Measurements from ENCODE around the gene ANKRD17. TPM values are rescaled to one million over a fixed set of nuclear protein-coding genes. Genes with fewer than 3 reads are reported as not detected.
"Not testable (repeated sequence)": the region's sequence is repeated elsewhere in the genome, so short reads cannot be mapped to it uniquely, and the experiment has no call there.

The ANKRD17 gene
- 10 to 100 TPM; 42.3 to 44.2 TPM for total RNA-seq

GRCh38 chr4:73258686-73259570, at the start of gene ANKRD17:
ANKRD17 (minus strand) TSS chr4:73258798; CDS start chr4:73258668, 130 bp downstream.
- CTCF ChIA-PET, result interaction anchor here (0.9 to 1.4 kb wide), 6 partner anchors 49 to 220 kb away, joined by 3 to 5 read pairs (median 3); no protein-coding TSS in a partner anchor
- intact Hi-C loops (cut with micrococcal nuclease), result loop anchor here (1.0 to 5.0 kb wide), 6 partner anchors 36 to 900 kb away; partner anchors contain the start of genes ADAMTS3, COX18 and MTHFD2L
- peak; percentile 93 for DNase-seq
- Mint-ChIP-seq H3K27me3 (ENCODE audit: low read depth) (no peaks in the 10 kb centered on the region), H3K9me3 (no peaks in the 10 kb centered on the region), H3K4me3 (peak within 1 kb of the TSS; percentile 98), H3K36me3 (ENCODE audit: low read depth) (peaks cover 28% of the 10 kb centered on the region), H3K4me1 (ENCODE audit: low read depth) (peaks cover 50% of the 10 kb centered on the region), H3K27ac (peak within 1 kb of the TSS; percentile 100)

DNA sequence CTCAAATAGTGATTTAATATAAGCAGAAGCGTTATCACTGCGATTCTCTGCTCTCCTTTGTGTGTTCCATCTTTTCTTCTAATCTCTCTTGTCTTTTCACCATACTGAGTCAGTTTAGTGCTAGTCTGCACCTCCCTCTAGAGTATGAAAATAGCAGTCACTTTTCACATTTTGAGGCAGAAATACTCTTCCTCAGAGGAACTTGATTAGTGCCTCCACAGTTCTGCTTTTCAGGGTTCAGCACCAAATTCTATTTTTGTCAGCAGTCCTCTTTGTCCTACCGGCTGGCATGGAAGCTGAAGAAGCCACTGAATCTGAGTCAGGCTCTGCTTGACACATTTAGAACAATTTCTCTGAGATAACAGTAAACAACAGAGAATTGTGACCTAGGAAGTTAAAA, 49.7 kb upstream of the ANKRD17 start:
- intact Hi-C loops (cut with micrococcal nuclease), result loop anchor here (2.0 to 5.0 kb wide), 3 partner anchors 49 to 605 kb away; partner anchors contain the start of gene ANKRD17

DNA sequence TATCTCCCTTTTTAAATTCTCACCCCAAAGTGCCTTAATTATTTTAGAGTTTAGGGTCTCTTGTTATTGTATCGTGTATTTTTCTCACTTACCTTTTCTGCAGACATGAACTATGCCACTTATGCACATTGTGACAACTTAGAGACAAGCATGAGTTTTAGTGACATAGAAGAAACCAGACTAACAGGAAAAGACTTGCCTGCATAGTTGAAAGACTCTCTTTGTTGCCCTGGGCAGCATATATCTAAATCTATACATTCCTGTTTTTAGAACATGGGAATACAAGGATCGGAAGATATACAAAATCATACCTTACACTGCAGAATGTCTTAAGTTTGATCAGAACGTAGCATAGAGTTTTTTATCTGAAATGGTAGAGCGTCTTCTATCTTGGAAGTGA, 45.1 kb upstream of the ANKRD17 start:
- no peak overlapping the region for H3K4me3 Mint-ChIP-seq
- H3K36me3 Mint-ChIP-seq (ENCODE audit: low read depth), result no peaks in the 10 kb centered on the region
- no peaks in the 10 kb centered on the region for H3K4me1 Mint-ChIP-seq (ENCODE audit: low read depth)
- CTCF ChIA-PET, result no interaction called here
- no peak for DNase-seq
- intact Hi-C loops (cut with micrococcal nuclease), result no loop called here
- H3K9me3 Mint-ChIP-seq, result peaks cover 19% of the 10 kb centered on the region
- H3K27me3 Mint-ChIP-seq (ENCODE audit: low read depth), result no peaks in the 10 kb centered on the region
- H3K27ac Mint-ChIP-seq, result no peak overlapping the region

More for the DNA sequence above, 49.7 kb upstream of the ANKRD17 start:
- CTCF ChIA-PET, result interaction anchor here (0.6 to 3.2 kb wide), 6 partner anchors 33 to 454 kb away, joined by 3 to 16 read pairs (median 3); no protein-coding TSS in a partner anchor
- no peaks in the 10 kb centered on the region for H3K36me3 Mint-ChIP-seq (ENCODE audit: low read depth)
- DNase-seq, result no peak
- no peaks in the 10 kb centered on the region for H3K27me3 Mint-ChIP-seq (ENCODE audit: low read depth)
- no peak overlapping the region for H3K27ac Mint-ChIP-seq
- H3K4me1 Mint-ChIP-seq (ENCODE audit: low read depth), result no peaks in the 10 kb centered on the region
- H3K4me3 Mint-ChIP-seq, result no peak overlapping the region
- H3K9me3 Mint-ChIP-seq, result no peaks in the 10 kb centered on the region

GRCh38 chr4:73299548-73300280, 41.1 kb upstream of the ANKRD17 start:
- CTCF ChIA-PET, result interaction anchor here (0.5 to 0.8 kb wide), 3 partner anchors 19 to 146 kb away, joined by 3 read pairs; no protein-coding TSS in a partner anchor
- H3K36me3 Mint-ChIP-seq (ENCODE audit: low read depth), result peaks cover 12% of the 10 kb centered on the region
- no peak overlapping the region for H3K27ac Mint-ChIP-seq
- no peaks in the 10 kb centered on the region for H3K4me1 Mint-ChIP-seq (ENCODE audit: low read depth)
- intact Hi-C loops (cut with micrococcal nuclease), result no loop called here
- no peak overlapping the region for H3K4me3 Mint-ChIP-seq
- DNase-seq, result no peak
- peaks cover 43% of the 10 kb centered on the region for H3K9me3 Mint-ChIP-seq
- H3K27me3 Mint-ChIP-seq (ENCODE audit: low read depth), result no peaks in the 10 kb centered on the region

GRCh38 chr4:73292661-73293060, 34.1 kb upstream of the ANKRD17 start:
- H3K27me3 Mint-ChIP-seq (ENCODE audit: low read depth); H3K4me1 Mint-ChIP-seq (ENCODE audit: low read depth); H3K27ac Mint-ChIP-seq; H3K4me3 Mint-ChIP-seq; DNase-seq; CTCF ChIA-PET; intact Hi-C loops (cut with micrococcal nuclease): not testable (repeated sequence)
- H3K9me3 Mint-ChIP-seq, result peaks cover 46% of the 10 kb centered on the region
- H3K36me3 Mint-ChIP-seq (ENCODE audit: low read depth), result peaks cover 38% of the 10 kb centered on the region

DNA sequence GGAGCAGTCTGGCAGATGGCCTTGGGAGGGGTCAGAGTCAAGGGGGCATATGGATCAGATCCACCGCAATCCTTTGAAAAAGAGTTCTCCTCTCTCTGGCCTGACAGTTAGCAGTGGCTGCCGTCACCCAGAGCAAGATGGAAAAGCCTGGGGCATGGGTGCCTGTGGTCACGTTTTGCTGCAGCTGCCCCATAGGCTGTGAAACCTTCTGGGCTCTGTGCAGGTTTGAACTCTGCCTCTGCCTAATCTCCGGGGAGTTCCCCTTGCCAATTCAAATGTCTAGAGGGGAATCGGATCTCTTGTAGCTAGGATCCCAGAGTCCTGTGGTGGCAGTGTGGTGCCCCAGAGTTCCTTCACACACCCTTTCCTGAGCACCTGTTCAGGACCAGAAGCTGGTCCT, 23.4 kb upstream of the ANKRD17 start:
- no peak for DNase-seq
- Mint-ChIP-seq H3K27me3 (ENCODE audit: low read depth) (no peaks in the 10 kb centered on the region), H3K36me3 (ENCODE audit: low read depth) (peaks cover 64% of the 10 kb centered on the region), H3K4me1 (ENCODE audit: low read depth) (peaks cover 8% of the 10 kb centered on the region), H3K4me3 (no peak overlapping the region), H3K9me3 (peaks cover 5% of the 10 kb centered on the region), H3K27ac (no peak overlapping the region)
- intact Hi-C loops (cut with micrococcal nuclease), result no loop called here
- CTCF ChIA-PET, result interaction anchor here (1.0 kb wide), 1 partner anchor 164 kb away, joined by 3 read pairs; no protein-coding TSS in a partner anchor

DNA sequence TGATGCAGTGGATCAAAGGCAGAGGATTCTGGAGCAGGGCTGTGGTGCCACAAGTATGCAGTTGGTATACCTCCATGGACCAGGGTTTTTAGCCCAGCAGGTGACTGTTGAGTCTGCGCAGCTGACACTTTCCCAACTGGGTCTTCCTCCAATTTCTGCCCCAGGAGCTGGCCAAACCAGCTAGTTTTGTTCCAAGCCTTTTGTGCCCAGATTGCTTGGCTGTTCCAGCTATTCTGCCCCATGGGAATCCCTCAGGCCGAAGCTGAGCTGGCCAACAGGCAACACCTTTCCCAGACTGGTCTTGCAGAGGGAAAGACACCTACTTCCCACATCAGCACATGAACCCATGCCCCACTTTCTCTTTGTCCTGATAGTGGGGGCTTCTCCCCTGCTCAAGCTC, 22.8 kb upstream of the ANKRD17 start:
- DNase-seq, result no peak
- peaks cover 5% of the 10 kb centered on the region for H3K9me3 Mint-ChIP-seq
- H3K27me3 Mint-ChIP-seq (ENCODE audit: low read depth), result no peaks in the 10 kb centered on the region
- intact Hi-C loops (cut with micrococcal nuclease), result no loop called here
- H3K27ac Mint-ChIP-seq, result no peak overlapping the region
- no peak overlapping the region for H3K4me3 Mint-ChIP-seq
- H3K36me3 Mint-ChIP-seq (ENCODE audit: low read depth), result peaks cover 62% of the 10 kb centered on the region
- CTCF ChIA-PET, result no interaction called here
- H3K4me1 Mint-ChIP-seq (ENCODE audit: low read depth), result peaks cover 8% of the 10 kb centered on the region

DNA sequence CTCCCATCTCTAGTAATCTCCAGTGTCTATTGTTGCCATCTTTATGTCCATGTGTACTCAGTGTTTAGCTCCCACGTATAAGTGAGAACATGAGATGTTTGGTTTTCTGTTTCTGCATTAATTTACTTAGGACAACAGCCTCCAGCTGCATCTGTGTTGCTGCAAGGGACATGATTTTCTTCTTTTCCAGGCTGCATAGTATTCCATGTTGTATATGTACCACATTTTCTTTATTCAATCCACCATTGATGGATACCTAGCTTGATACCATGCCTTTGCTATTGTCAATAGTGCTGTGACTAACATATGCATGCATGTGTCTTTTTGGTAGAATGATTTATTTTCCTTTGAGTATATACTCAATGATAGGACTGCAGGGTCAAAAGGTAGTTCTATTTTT, 18.6 kb upstream of the ANKRD17 start:
- intact Hi-C loops (cut with micrococcal nuclease), result no loop called here
- Mint-ChIP-seq H3K4me3 (no peak overlapping the region), H3K36me3 (ENCODE audit: low read depth) (peaks cover 43% of the 10 kb centered on the region), H3K9me3 (peaks cover 5% of the 10 kb centered on the region), H3K27me3 (ENCODE audit: low read depth) (no peaks in the 10 kb centered on the region), H3K27ac (no peak overlapping the region), H3K4me1 (ENCODE audit: low read depth) (peaks cover 14% of the 10 kb centered on the region)
- CTCF ChIA-PET, result interaction anchor here (0.6 kb wide), 1 partner anchor 912 kb away, joined by 4 read pairs; no protein-coding TSS in a partner anchor
- DNase-seq, result no peak

DNA sequence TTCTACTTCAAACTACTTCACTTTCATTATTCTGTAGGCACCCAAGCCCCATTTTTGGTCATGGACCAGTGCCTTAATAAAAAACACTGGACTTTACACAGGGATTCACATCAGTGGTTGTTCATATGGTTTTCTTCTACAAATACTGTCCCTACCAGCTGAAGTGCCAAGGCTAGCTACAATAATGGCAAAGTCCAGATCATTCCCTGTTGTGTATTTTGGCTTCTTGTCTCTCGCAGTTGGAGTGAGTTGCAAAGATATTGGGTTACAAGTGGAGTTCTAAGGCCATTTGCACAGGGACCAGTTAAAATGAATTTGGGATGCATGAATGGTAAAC, 16.7 kb upstream of the ANKRD17 start:
- Mint-ChIP-seq H3K4me3 (no peak overlapping the region), H3K27me3 (ENCODE audit: low read depth) (no peaks in the 10 kb centered on the region), H3K9me3 (peaks cover 5% of the 10 kb centered on the region), H3K36me3 (ENCODE audit: low read depth) (peaks cover 26% of the 10 kb centered on the region), H3K27ac (no peak overlapping the region), H3K4me1 (ENCODE audit: low read depth) (peaks cover 10% of the 10 kb centered on the region)
- no peak for DNase-seq
- CTCF ChIA-PET, result no interaction called here
- intact Hi-C loops (cut with micrococcal nuclease), result no loop called here

DNA sequence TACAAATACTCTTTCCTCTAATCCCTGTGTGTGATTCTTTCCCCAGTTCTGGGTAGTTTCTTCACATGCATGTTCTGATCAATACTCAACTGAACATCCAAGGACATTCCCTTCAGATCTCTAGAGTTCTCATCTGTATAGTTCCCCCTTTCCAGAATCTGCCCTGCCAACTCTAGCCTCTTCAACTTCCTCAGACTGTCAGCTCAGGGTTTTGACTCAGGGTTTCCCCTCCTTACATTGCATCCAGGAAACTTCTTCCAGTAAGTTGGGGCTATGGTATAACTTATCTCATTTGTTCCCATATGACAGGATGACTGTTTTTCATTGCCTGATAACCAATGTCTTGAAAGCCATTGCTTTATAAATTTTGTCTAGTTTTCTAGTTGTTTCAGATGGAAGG, 14.2 kb upstream of the ANKRD17 start:
- DNase-seq, result no peak
- Mint-ChIP-seq H3K36me3 (ENCODE audit: low read depth) (peaks cover 10% of the 10 kb centered on the region), H3K27ac (no peak overlapping the region), H3K4me1 (ENCODE audit: low read depth) (peaks cover 6% of the 10 kb centered on the region), H3K9me3 (peaks cover 2% of the 10 kb centered on the region), H3K27me3 (ENCODE audit: low read depth) (no peaks in the 10 kb centered on the region), H3K4me3 (no peak overlapping the region)
- CTCF ChIA-PET, result no interaction called here
- intact Hi-C loops (cut with micrococcal nuclease), result no loop called here

- DNase-seq, result no peak
- intact Hi-C loops (cut with micrococcal nuclease), result no loop called here
- H3K27ac Mint-ChIP-seq, result no peak overlapping the region
- H3K4me1 Mint-ChIP-seq (ENCODE audit: low read depth), result peaks cover 10% of the 10 kb centered on the region
- CTCF ChIA-PET, result no interaction called here
- H3K36me3 Mint-ChIP-seq (ENCODE audit: low read depth), result no peaks in the 10 kb centered on the region
- no peaks in the 10 kb centered on the region for H3K9me3 Mint-ChIP-seq
- no peak overlapping the region for H3K4me3 Mint-ChIP-seq
- no peaks in the 10 kb centered on the region for H3K27me3 Mint-ChIP-seq (ENCODE audit: low read depth)
Observed at GRCh38 chr4:73267050-73267449, 8.5 kb upstream of the ANKRD17 start.

- intact Hi-C loops (cut with micrococcal nuclease), result loop anchor here (1.0 to 5.0 kb wide), 6 partner anchors 36 to 899 kb away; partner anchors contain the start of genes ADAMTS3, COX18 and MTHFD2L
- Mint-ChIP-seq H3K9me3 (no peaks in the 10 kb centered on the region), H3K36me3 (ENCODE audit: low read depth) (peaks cover 24% of the 10 kb centered on the region), H3K27me3 (ENCODE audit: low read depth) (no peaks in the 10 kb centered on the region), H3K4me1 (ENCODE audit: low read depth) (peaks cover 44% of the 10 kb centered on the region), H3K4me3 (peak overlapping the region; percentile 98), H3K27ac (peak overlapping the region; percentile 100)
- peak; percentile 41 for DNase-seq
- CTCF ChIA-PET, result interaction anchor here (0.6 to 1.4 kb wide), 6 partner anchors 49 to 221 kb away, joined by 3 to 5 read pairs (median 3); no protein-coding TSS in a partner anchor
Observed at GRCh38 chr4:73259571-73260090, 1.0 kb upstream of the ANKRD17 start.
